HG03103 (cell line): ENCODE measurements around the gene CNN3.

Source experiments
- ATAC-seq: cut with Tn5 transposase; IDR thresholded peaks from one replicate; pipeline ENCODE4 v1.9.1; 2021; ENCODE audit warnings: low read depth; ENCODE audit not compliant: unreplicated experiment

CNN3 gene

GRCh38 chr1:94925561-94926125 lies 1.3 kb downstream of the CNN3 start:
- no peak for ATAC-seq

GRCh38 chr1:94925004-94925403 lies 1.9 kb downstream of the CNN3 start:
- ATAC-seq = no peak

GRCh38 chr1:94922761-94923331 lies 4.1 kb downstream of the CNN3 start:
- ATAC-seq = no peak

GRCh38 chr1:94921977-94922376 lies 4.9 kb downstream of the CNN3 start:
- ATAC-seq = no peak

GRCh38 chr1:94920061-94920460 lies 6.8 kb downstream of the CNN3 start:
- no peak for ATAC-seq

GRCh38 chr1:94919241-94920030 lies 7.5 kb downstream of the CNN3 start:
- no peak for ATAC-seq

GRCh38 chr1:94917251-94917650 lies 9.7 kb downstream of the CNN3 start:
- no peak for ATAC-seq

GRCh38 chr1:94912263-94913184 lies 14.4 kb downstream of the CNN3 start:
- no peak for ATAC-seq

GRCh38 chr1:94909486-94909885 lies 17.4 kb downstream of the CNN3 start:
- no peak for ATAC-seq

GRCh38 chr1:94908965-94909364 lies 17.9 kb downstream of the CNN3 start:
- ATAC-seq = no peak

GRCh38 chr1:94908190-94908589 lies 18.7 kb downstream of the CNN3 start:
- ATAC-seq = no peak

- ATAC-seq = no peak
These were observed 19.8 kb downstream of the CNN3 start for GRCh38 chr1:94907136-94907535.

GRCh38 chr1:94906382-94906781 lies 20.5 kb downstream of the CNN3 start:
- no peak for ATAC-seq

GRCh38 chr1:94905207-94905606 lies 21.7 kb downstream of the CNN3 start:
- no peak for ATAC-seq

GRCh38 chr1:94903280-94904009 lies 23.5 kb downstream of the CNN3 start:
- ATAC-seq = no peak

- no peak for ATAC-seq
These were observed 25.1 kb downstream of the CNN3 start for GRCh38 chr1:94901841-94902240.

- ATAC-seq = no peak
These were observed 27.2 kb downstream of the CNN3 start for GRCh38 chr1:94899756-94900155.

- ATAC-seq = no peak
These were observed 28.2 kb downstream of the CNN3 start for GRCh38 chr1:94898491-94899385.

GRCh38 chr1:94895518-94895917 lies 31.4 kb downstream of the CNN3 start:
- ATAC-seq = no peak
